PC-9 (cell line): ENCODE results near the gene ST6GALNAC2. TPM values are rescaled to one million over a fixed set of nuclear protein-coding genes. Genes with fewer than 3 reads are reported as not detected.

Source experiments
- BruUV-seq: library from RNA; stranded (reverse); fragments of 400-500 nt; replicated peaks from 2 replicates; lab custom pipeline; 2021; lab: Mats Ljungman, UMichigan
- CTCF ChIA-PET: fragments of 300-600 bp; sonication (Branson Sonifier 250); formaldehyde crosslinking; loops from one replicate; lab custom pipeline; 2022; ENCODE audit warnings: antibody characterized with exemption; lab: Charles Lee
- POLR2A ChIA-PET: fragments of 300-600 bp; sonication (Branson Sonifier 250); formaldehyde crosslinking; loops from one replicate; lab custom pipeline; 2022; ENCODE audit warnings: antibody characterized with exemption; ENCODE audit not compliant: unreplicated experiment; lab: Charles Lee
- DNase-seq, 2 experiments: peaks; one replicate each; pipeline versions ENCODE4 v3.0.0 to v3.0.0-alpha.2; 2015 to 2022; ENCODE audit warnings: mixed read lengths in 1 of 2
- H2AFZ ChIP-seq: fragments of 200-600 bp; sonication (generic); 2 replicates; pipeline ENCODE4 v1.8.1; 2017; ENCODE audit warnings: antibody characterized with exemption
- H3F3A ChIP-seq: fragments of 200-600 bp; sonication (generic); 2 replicates; pipeline ENCODE4 v1.8.1; 2017; ENCODE audit warnings: antibody characterized with exemption, mild to moderate bottlenecking, low read depth; ENCODE audit not compliant: insufficient read depth
- H3K27ac ChIP-seq: fragments of 200-600 bp; sonication (generic); 2 replicates; pipeline ENCODE4 v1.6.1; 2016; ENCODE audit warnings: mixed run types
- H3K27me3 ChIP-seq: fragments of 200-600 bp; sonication (generic); 2 replicates; pipeline ENCODE4 v1.6.1; 2016; ENCODE audit warnings: low read depth, mixed run types; ENCODE audit not compliant: insufficient read depth
- H3K36me3 ChIP-seq: fragments of 200-600 bp; sonication (generic); 2 replicates; pipeline ENCODE4 v1.6.1; 2016; ENCODE audit warnings: low read depth, mixed run types
- H3K4me1 ChIP-seq: fragments of 200-600 bp; sonication (generic); replicated peaks from 2 replicates; pipeline ENCODE4 v1.6.1; 2016; ENCODE audit warnings: mixed run types; ENCODE audit not compliant: insufficient read depth
- H3K4me2 ChIP-seq: fragments of 200-600 bp; sonication (generic); 2 replicates; pipeline ENCODE4 v1.6.1; 2017; ENCODE audit warnings: mixed run types
- H3K4me3 ChIP-seq: fragments of 200-600 bp; sonication (generic); 2 replicates; pipeline ENCODE4 v1.6.1; 2016; ENCODE audit warnings: mixed run types
- H3K79me2 ChIP-seq: fragments of 200-600 bp; sonication (generic); 2 replicates; pipeline ENCODE4 v1.6.1; 2017; ENCODE audit warnings: low read depth, mixed run types
- H3K9me2 ChIP-seq: fragments of 200-600 bp; sonication (generic); 2 replicates; pipeline ENCODE4 v1.8.1; 2017; ENCODE audit warnings: mild to moderate bottlenecking; ENCODE audit not compliant: insufficient read depth
- H3K9me3 ChIP-seq: fragments of 200-600 bp; sonication (generic); 2 replicates; pipeline ENCODE4 v1.8.1; 2016; ENCODE audit warnings: low read depth; ENCODE audit not compliant: insufficient read depth
- H4K20me1 ChIP-seq: fragments of 200-600 bp; sonication (generic); 2 replicates; pipeline ENCODE4 v1.8.1; 2017; ENCODE audit not compliant: insufficient read depth
- EZH2 ChIP-seq: fragments of 200-600 bp; sonication (generic); IDR thresholded peaks from 2 replicates; pipeline ENCODE4 v1.8.0; 2017; ENCODE audit warnings: antibody characterized with exemption, low read depth
- intact Hi-C: fragments of 100-400 bp; cut with micrococcal nuclease; formaldehyde crosslinking; loops from one replicate; pipeline ENCODE4 v1.10.0; 2022; ENCODE audit not compliant: unreplicated experiment
- total RNA-seq: library from RNA; stranded (reverse); gene quantifications from 2 replicates; pipeline ENCODE4 v1.2.3, GENCODE V29; 2021
- TF ChIP-seq, protein P1 (sequence below): fragments of 200-600 bp; sonication (generic); conservative IDR thresholded peaks from 2 replicates; pipeline ENCODE4 v1.6.1; 2017; ENCODE audit warnings: mixed run types, antibody characterized with exemption, mild to moderate bottlenecking, moderate library complexity

ST6GALNAC2 gene
- total RNA-seq, 1 experiment from 2014 or later = 15.5 TPM

DNA sequence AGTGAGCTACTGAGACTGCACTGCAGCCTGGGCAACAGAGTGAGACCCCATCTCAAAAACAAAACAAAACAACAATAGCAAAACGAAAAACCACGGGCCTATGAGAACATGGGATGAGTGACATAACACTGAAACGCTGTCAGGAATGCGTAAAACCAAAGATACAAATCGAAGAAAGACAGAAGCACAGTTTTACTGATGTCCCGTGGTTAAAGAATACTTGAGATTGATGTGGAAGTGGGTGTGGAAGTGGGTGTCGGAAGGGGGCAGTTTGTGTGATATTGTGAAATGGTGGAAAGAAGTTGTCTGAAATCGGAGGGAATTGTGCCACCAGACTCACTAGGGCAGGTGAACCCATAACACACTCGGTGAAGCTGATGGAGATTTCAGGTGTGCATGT is 9.5 kb downstream of the ST6GALNAC2 start:
- H3K4me2 ChIP-seq = no peak overlapping the region
- H4K20me1 ChIP-seq = no peaks in the 10 kb centered on the region
- H2AFZ ChIP-seq = no peak overlapping the region
- no peak overlapping the region for H3K4me3 ChIP-seq
- BruUV-seq = no TSS peak
- no peak overlapping the region for H3K27ac ChIP-seq
- no peaks in the 10 kb centered on the region for H3K9me2 ChIP-seq
- H3F3A ChIP-seq = no peaks in the 10 kb centered on the region
- intact Hi-C loops = no loop called here
- CTCF ChIA-PET = interaction anchor here (1.6 kb wide), 1 partner anchor 48 kb away, joined by 3 read pairs; no protein-coding TSS in a partner anchor
- H3K79me2 ChIP-seq = no peaks in the 10 kb centered on the region
- no peak for DNase-seq
- POLR2A ChIA-PET = interaction anchor here (0.6 kb wide), 1 partner anchor 95 kb away, joined by 4 read pairs; no protein-coding TSS in a partner anchor
- no peaks in the 10 kb centered on the region for H3K4me1 ChIP-seq
- no peaks in the 10 kb centered on the region for H3K27me3 ChIP-seq
- TF ChIP-seq, protein P1, sequence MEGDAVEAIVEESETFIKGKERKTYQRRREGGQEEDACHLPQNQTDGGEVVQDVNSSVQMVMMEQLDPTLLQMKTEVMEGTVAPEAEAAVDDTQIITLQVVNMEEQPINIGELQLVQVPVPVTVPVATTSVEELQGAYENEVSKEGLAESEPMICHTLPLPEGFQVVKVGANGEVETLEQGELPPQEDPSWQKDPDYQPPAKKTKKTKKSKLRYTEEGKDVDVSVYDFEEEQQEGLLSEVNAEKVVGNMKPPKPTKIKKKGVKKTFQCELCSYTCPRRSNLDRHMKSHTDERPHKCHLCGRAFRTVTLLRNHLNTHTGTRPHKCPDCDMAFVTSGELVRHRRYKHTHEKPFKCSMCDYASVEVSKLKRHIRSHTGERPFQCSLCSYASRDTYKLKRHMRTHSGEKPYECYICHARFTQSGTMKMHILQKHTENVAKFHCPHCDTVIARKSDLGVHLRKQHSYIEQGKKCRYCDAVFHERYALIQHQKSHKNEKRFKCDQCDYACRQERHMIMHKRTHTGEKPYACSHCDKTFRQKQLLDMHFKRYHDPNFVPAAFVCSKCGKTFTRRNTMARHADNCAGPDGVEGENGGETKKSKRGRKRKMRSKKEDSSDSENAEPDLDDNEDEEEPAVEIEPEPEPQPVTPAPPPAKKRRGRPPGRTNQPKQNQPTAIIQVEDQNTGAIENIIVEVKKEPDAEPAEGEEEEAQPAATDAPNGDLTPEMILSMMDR = no peak
- no peak for TF ChIP-seq EZH2
- no peaks in the 10 kb centered on the region for H3K36me3 ChIP-seq
- no peaks in the 10 kb centered on the region for H3K9me3 ChIP-seq

DNA sequence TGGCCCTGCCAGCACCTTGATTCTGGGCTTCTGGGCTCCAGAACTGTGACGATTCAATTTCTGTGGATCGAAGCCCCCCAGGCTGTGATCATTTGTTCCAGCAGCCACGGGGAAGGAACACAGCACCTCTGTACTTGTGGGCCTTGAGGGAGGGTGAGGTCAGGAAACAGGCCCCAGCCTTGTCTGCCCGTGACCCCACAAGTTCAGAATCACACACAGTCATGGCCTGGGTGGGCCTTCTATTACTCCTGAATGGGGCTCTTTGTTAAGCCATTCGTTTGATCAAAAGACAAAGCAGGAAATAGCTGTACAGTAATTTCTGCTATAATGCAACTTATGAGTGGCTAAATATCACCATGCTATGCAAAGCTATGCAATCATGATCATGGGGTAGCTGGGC is 10.1 kb downstream of the ST6GALNAC2 start:
- no peak overlapping the region for H3K27ac ChIP-seq
- no peak overlapping the region for H3K4me3 ChIP-seq
- no peak for DNase-seq
- H3K27me3 ChIP-seq = no peaks in the 10 kb centered on the region
- no peaks in the 10 kb centered on the region for H4K20me1 ChIP-seq
- no peak overlapping the region for H3K4me2 ChIP-seq
- H3K36me3 ChIP-seq = no peaks in the 10 kb centered on the region
- H3K79me2 ChIP-seq = no peaks in the 10 kb centered on the region
- ChIA-PET POLR2A (no interaction called here), CTCF (interaction anchor here (0.6 to 1.6 kb wide), 2 partner anchors 23 to 49 kb away, joined by 3 read pairs; no protein-coding TSS in a partner anchor)
- H3K9me3 ChIP-seq = no peaks in the 10 kb centered on the region
- TF ChIP-seq EZH2 = no peak
- no TSS peak for BruUV-seq
- H3F3A ChIP-seq = no peaks in the 10 kb centered on the region
- intact Hi-C loops = no loop called here
- no peaks in the 10 kb centered on the region for H3K9me2 ChIP-seq
- no peak overlapping the region for H2AFZ ChIP-seq
- H3K4me1 ChIP-seq = no peaks in the 10 kb centered on the region

DNA sequence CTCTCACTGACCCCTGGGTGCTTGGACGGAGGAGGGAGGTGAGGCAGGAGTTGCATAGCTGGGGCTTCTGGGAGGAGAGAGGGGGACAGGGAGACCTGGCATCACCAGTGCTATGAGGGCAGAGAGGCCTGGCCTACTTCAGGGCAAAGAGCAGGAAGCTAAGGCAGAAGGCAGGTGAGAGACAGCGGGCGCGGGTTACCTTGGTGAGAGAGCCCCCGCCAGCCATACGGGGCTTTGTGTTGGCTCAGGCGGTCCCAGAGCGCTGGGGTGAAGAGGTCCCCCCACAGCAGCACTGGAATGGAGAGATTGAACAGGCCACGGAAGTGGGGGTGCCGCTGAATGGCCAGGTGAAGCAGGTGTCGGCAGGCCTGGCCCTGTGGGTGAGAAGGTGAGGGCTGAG is 11.5 kb downstream of the ST6GALNAC2 start:
- Histone ChIP-seq H3K4me1 (no peaks in the 10 kb centered on the region), H3K36me3 (no peaks in the 10 kb centered on the region), H3K4me2 (no peak overlapping the region), H3K4me3 (no peak overlapping the region), H4K20me1 (no peaks in the 10 kb centered on the region), H3K27me3 (no peaks in the 10 kb centered on the region), H3K9me2 (no peaks in the 10 kb centered on the region), H3F3A (no peaks in the 10 kb centered on the region), H2AFZ (no peak overlapping the region), H3K79me2 (no peaks in the 10 kb centered on the region), H3K9me3 (no peaks in the 10 kb centered on the region), H3K27ac (no peak overlapping the region)
- intact Hi-C loops = no loop called here
- ChIA-PET CTCF (no interaction called here), POLR2A (no interaction called here)
- DNase-seq = no peak
- TF ChIP-seq, protein P1 = no peak
- TF ChIP-seq EZH2 = no peak
- no TSS peak for BruUV-seq

DNA sequence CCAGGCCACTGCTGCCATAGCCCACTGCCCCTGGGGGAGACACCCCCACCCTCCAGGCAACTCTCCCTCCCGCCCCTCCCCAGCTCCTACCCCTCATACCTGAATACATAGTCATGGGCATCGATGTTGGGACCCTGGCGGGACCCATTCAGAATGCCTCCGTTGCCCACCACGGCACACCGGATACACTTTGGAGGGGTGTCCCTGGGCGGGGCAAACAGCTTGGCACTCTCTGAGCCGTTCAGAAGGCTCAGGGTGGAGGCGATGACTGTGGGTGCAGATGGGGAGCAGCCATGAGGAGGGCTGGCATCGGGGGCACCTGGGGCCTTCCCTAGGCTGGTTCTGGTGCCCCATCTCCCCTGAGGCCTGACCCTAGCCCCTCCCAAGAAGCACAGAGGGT is 12.6 kb downstream of the ST6GALNAC2 start:
- intact Hi-C loops = no loop called here
- ChIA-PET CTCF (no interaction called here), POLR2A (no interaction called here)

More for the DNA sequence above, 12.6 kb downstream of the ST6GALNAC2 start:
- BruUV-seq = no TSS peak
- Histone ChIP-seq H3K4me1 (no peaks in the 10 kb centered on the region), H3K4me3 (no peak overlapping the region), H3K36me3 (no peaks in the 10 kb centered on the region), H4K20me1 (no peaks in the 10 kb centered on the region), H3K9me2 (no peaks in the 10 kb centered on the region), H3K4me2 (no peak overlapping the region), H3K27ac (no peak overlapping the region), H3K27me3 (no peaks in the 10 kb centered on the region), H3K9me3 (no peaks in the 10 kb centered on the region), H3F3A (no peaks in the 10 kb centered on the region), H2AFZ (no peak overlapping the region), H3K79me2 (no peaks in the 10 kb centered on the region)
- TF ChIP-seq, protein P1 = no peak
- no peak for DNase-seq
